HG02759 (cell line): ENCODE measurements around the gene USP9Y.
"Not testable (repeated sequence)": the region's sequence is repeated elsewhere in the genome, so short reads cannot be mapped to it uniquely, and the experiment has no call there.

Experiments used
- ATAC-seq: cut with Tn5 transposase; IDR thresholded peaks from one replicate; pipeline ENCODE4 v1.9.1; 2021; ENCODE audit warnings: mild to moderate bottlenecking, moderate library complexity; ENCODE audit not compliant: unreplicated experiment

USP9Y gene, protein sequence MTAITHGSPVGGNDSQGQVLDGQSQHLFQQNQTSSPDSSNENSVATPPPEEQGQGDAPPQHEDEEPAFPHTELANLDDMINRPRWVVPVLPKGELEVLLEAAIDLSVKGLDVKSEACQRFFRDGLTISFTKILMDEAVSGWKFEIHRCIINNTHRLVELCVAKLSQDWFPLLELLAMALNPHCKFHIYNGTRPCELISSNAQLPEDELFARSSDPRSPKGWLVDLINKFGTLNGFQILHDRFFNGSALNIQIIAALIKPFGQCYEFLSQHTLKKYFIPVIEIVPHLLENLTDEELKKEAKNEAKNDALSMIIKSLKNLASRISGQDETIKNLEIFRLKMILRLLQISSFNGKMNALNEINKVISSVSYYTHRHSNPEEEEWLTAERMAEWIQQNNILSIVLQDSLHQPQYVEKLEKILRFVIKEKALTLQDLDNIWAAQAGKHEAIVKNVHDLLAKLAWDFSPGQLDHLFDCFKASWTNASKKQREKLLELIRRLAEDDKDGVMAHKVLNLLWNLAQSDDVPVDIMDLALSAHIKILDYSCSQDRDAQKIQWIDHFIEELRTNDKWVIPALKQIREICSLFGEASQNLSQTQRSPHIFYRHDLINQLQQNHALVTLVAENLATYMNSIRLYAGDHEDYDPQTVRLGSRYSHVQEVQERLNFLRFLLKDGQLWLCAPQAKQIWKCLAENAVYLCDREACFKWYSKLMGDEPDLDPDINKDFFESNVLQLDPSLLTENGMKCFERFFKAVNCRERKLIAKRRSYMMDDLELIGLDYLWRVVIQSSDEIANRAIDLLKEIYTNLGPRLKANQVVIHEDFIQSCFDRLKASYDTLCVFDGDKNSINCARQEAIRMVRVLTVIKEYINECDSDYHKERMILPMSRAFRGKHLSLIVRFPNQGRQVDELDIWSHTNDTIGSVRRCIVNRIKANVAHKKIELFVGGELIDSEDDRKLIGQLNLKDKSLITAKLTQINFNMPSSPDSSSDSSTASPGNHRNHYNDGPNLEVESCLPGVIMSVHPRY (N-terminal part only)

DNA sequence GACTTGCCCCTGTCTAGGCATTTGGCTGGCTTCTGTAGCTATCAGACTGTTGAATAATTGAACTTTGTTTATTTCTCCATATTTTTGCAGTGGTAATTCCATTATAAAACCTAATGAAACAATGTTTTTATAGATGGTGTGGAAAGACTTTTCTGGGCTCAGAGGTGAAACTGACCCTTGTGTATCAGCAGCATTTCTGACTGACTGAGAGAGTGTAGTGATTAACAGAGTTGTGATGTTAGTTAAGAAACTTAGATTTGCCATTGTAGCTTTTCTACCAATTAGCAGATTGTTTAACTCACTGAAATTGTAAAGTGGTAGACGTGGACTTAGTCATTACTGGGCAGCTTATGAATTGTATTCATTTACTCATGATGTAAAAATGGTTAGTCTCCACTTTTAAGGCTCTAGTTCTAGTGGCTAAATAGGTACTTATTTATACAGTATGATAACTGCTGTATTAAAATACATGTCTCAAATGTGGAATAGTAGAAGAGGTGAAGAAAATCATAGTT, at the start of gene USP9Y:
TSS of gene USP9Y (plus strand) at position 51 of the 515 bp plus-strand sequence. CDS start 8,217 bp downstream, outside the sequence.
- no peak for ATAC-seq

DNA sequence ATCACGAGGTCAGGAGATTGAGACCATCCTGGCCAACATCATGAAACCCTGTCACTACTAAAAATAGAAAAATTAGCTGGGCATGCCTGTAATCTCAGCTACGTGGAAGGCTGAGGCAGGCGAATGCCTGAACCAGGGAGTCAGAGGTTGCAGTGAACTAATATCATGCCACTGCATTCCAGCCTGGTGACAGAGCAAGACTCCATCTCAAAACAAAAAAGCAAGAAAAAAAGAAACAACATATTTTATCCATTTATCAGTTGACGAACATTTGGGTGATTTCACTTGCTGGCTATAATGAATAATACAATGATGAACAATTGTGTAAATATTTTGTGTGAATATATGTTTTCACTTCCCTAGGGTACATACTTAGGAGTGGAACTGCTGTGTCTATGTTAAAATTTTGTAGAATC, 49.4 kb upstream of the USP9Y start:
- ATAC-seq, result no peak

DNA sequence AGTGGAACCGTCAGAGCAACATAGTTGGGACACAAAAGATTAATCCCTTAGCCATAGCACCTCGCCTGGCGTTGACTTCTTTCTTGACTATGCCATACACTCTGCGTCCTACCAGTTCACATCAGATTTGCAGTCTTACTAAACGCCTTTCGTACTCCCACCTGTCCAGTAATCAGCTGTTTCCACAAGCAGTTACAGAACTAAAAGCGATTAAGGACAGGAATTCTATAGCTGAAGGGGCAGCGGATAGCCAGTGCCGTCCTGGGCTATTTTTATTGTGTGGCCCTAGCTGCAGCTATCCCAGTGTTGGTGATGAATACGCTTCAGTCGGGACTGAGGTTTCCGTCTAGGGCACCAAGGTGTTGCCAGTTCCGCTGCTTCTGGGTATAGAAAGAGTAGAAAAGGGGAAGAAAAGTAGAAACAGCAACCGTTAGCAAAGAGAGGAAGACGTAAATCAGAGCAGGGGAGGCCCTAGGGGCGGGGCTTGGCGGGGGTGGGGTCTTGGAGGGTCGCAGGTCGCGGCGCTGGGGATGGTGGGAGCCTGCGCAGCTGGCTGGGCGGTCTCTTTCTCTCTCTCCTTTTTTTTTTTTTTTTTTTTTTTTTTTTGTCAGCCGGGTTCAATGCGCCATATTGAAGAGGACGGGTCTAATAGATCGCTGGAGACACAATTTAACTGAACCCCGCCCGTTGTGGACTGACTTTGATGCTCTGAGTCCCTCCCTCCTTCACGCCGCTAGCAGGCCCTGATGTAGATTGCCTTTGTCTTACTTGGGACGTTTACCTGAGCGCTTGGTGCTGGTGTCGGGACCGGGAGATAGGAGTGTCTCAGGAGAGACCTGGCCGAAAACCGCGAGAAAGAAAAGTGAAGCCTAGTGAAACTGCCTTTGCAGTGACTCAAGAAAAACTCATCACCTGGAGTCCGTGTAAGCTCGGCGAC, 39.0 kb upstream of the USP9Y start:
- ATAC-seq, result peak; percentile 79

GRCh38 chrY:12662745-12663591, 38.1 kb upstream of the USP9Y start:
- peak; percentile 53 for ATAC-seq

GRCh38 chrY:12663845-12664244, 37.2 kb upstream of the USP9Y start:
- not testable (repeated sequence) for ATAC-seq

DNA sequence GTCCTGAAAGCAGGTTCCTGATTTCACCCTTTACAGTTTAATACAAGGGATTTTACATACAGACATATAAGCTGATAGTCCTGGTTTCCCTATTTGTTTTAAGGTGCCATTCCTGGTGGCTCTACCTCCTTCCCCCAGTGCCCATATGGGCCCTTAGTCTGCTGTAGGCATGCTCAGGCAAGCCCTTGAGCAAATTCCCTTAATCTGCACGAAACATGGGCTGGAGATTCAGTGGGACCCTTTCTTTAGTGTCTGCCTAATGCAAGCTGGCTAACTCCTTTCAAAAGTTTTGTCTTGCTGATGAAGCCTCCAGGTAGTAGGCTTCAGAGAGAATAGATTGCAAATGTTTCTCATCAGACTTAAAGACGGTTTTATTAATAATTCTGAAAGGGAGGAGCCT, 22.9 kb upstream of the USP9Y start:
- no peak for ATAC-seq

GRCh38 chrY:12681535-12681934, 19.5 kb upstream of the USP9Y start:
- no peak for ATAC-seq

DNA sequence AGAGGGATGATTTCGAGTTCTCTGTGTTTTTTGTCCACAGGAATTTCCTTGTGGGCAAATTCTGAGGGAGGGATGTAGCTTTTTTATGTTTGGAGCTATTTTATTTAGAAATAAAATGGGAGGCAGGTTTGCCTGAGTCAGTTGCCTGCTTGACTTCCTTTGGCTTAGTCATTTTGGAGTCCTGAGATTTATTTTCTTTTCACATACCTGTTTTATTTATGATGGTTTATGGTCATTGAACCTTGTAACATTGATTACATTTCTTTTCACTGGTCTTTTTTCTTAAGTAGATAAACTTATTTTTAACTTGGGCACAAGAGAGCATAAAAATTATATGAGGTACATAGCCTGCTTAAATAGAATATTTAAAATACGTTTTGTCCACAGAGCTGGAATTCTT, 12.7 kb upstream of the USP9Y start:
- no peak for ATAC-seq

DNA sequence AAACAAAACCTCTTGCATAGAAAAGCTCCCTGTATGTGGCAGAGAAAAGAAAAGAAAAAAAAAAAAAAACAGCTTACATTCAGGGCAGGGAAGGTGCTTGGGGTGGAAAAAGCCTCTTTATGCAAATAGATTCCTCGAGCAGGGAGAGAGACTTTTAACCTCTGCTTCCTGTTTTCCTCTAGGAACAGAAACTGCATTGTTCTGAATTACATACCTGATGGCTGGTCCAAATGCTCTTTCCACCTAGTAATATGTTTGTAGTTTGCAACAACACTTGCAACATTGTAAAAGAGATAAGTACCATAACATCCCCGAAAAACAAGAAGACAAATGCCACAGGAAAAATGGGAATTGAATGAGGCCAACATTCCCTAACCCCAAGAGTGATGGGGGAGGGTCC, 944 bp upstream of the USP9Y start:
- ATAC-seq, result no peak

DNA sequence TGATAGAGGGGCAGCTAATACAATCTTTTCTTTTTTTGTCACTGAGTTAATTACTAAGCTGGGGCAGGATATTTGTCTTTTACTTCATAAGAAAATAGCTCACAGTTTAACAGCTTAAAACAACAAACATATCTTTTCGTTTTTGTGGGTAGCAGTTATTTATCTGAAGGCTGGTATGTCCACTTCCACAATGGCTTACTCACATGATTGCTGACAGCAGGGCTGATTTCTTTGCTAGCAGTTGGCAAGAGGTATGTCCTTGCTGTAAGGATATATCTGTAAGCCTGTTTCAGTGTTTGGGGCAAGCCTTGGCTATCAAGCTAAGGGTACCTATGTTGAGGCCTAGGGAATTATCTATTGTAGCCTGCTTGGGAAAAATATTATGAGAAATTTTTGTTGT, 1.1 kb downstream of the USP9Y start:
- ATAC-seq, result no peak

- no peak for ATAC-seq
These were observed 9.4 kb downstream of the USP9Y start for GRCh38 chrY:12710460-12710859.

GRCh38 chrY:12715376-12715775, 14.3 kb downstream of the USP9Y start:
- no peak for ATAC-seq

- ATAC-seq, result no peak
These were observed 28.7 kb downstream of the USP9Y start for GRCh38 chrY:12729746-12730145.

GRCh38 chrY:12733625-12734024, 32.6 kb downstream of the USP9Y start:
- ATAC-seq, result peak; percentile 97

- peak; percentile 19 for ATAC-seq
These were observed 33.0 kb downstream of the USP9Y start for GRCh38 chrY:12734051-12734450.

GRCh38 chrY:12741414-12741813, 40.4 kb downstream of the USP9Y start:
- no peak for ATAC-seq

DNA sequence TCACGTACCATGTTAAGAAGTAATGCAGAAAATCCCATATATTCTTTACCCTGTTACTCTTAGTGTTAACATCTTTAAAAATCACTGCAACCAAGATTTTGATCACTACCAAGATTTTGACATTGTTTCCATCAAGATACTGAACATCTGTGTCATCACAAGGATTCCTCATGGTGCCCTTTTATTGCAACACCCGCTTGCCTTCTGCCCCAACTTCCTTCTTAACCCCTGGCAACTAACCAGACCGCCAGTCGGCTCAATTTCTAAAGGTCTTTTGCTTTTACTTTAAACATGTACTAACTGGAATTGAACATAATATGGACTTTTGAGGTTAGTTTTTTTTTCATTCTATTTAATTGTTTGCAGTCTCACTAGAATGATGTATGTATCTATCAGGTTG, 41.7 kb downstream of the USP9Y start:
- ATAC-seq, result no peak

- ATAC-seq, result no peak
These were observed 43.1 kb downstream of the USP9Y start for GRCh38 chrY:12744091-12744490.

DNA sequence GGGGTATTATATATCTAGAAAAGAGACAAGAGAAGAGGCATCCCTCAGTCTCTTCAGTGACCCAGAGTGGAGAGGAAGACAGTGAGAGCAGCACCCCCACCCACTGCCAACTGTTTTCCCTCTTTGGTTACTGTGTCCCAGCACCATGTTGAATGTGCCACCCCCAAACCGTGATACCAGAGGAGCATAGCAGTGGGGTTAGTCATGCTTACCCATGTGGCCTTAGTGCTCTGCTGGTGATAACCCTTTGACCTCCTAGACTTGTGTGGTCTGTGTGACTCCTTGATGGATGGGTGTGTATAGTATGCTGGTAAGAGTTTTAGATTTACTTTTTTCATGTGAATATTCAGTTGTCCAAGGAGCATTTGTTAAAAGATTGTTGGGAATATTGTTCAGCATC, 48.3 kb downstream of the USP9Y start:
- no peak for ATAC-seq
